Measurements from ENCODE around the gene FBLL1. TPM values are rescaled to one million over a fixed set of nuclear protein-coding genes. Genes with fewer than 3 reads are reported as not detected.
"Not testable (repeated sequence)": the region's sequence is repeated elsewhere in the genome, so short reads cannot be mapped to it uniquely, and the experiment has no call there.

The FBLL1 gene
- 0.17 TPM in 1 of 2 replicates, not detected in the other for total RNA-seq (2014; rRNA removed; shearing (Covaris generic))

DNA sequence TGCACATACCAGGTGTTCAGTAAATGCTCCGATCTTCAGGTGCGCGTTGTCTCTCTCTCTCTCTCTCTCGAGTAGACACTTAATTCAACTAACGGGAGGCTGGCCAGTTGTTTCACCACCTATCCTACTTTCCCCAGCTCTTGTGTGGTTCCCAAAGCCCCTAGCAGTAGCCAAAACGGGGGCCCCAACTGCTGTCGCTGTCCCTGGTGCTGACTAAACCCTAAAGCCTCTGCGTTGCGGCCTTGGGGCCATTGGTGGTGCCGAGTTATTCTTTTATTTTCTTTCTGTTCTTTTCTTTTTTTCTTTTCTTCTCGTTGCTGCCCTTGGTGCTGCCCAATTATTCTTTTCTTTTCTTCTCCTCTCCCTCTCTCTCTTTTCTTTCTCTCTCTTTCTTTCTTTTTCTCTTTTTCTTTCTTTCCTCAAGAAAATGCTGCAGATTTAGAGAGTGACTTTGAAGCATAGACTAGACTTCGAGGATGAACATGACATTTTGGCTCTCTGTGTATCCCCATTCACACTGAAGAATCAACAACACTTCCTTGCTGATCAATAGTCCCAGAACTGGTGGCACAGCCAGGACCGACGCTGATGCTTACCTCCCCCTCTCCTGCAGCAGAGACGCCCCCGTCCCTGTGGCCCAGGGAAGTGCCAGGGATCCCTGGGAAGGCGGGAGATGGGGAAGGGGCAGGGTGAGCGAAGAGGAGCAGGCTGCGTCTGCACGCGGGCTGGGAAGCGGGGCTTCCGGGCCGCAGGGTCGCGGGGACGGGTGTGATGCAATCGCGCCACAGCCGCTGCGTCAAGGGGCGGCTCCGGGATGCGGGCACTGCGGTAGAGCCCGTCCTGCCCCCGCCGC is at the start of gene FBLL1:
Gene FBLL1, plus strand, starts transcription at position 785 of the 853 bp plus-strand sequence. CDS start 200 bp downstream, outside the sequence.
- DNase-seq (ENCODE audit: low spot score), result no peak

DNA sequence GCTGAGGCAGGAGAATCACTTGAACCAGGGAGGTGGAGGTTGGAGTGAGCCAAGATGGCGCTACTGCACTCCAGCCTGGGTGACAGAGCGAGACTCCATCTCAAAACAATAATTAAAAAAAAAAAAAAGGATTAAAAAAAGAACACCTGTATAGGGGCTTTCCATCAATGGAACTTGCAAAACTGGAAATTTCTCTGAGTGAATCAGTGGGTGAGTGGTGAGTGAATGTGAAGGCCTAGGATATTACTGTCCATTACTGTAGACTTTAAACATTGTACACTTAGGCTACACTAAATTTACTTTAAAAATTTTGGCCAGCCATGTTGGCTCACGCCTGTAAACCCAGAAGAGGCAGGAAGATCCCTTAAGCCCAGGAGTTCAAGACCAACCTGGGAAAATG is 48.5 kb upstream of the FBLL1 start:
- no peak for DNase-seq (ENCODE audit: low spot score)

DNA sequence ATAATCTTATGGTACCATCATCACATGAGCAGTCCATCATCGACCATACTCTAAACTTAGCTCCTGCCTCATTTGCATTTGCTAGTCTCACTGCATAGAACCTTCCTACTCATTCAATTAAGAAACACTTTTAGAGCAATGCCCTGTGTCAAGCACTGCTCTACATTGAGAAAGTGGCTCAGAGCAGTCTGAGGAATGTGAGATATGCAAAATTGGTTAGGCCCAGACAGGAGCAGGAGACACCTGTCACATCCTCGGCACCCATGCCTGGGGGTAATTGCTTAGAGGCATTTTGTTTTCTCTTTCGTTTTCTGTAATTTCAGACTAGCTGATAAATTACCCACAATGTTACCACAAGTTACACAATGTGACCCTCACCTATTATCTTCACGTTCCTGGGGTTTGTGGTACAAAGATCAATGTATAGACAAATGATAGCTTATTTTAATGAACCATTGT is 47.7 kb upstream of the FBLL1 start:
- no peak for DNase-seq (ENCODE audit: low spot score)

DNA sequence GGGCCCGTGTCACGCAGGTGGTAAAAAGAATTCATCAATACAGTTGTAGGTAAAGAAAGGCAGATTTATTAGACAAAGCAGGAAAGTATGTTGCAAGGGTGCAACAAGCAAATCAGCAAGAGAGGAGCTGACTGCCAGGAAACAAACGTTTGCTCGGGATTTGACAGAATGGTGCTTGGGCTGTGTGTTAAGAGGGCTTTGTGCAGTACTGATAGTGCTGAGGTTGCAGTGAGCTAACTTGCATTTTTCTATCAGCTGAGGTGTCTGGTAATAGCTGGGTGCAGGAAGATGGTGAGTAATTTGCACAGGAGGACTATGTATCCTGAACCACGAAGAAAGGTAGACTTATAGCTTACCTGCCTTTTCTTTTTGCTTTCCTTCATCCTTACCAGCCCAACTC is 46.7 kb upstream of the FBLL1 start:
- no peak for DNase-seq (ENCODE audit: low spot score)

- DNase-seq (ENCODE audit: low spot score), result peak; percentile 96
Measured at GRCh38 chr5:168486136-168486879, 42.8 kb upstream of the FBLL1 start, which contains the start of gene RARS1. Gene RARS1 (plus strand): TSS chr5:168486471. CDS start chr5:168486499, 28 bp downstream.

GRCh38 chr5:168489059-168489458 is 40.0 kb upstream of the FBLL1 start:
- no peak for DNase-seq (ENCODE audit: low spot score)

- no peak for DNase-seq (ENCODE audit: low spot score)
Measured at GRCh38 chr5:168494057-168494555, 35.0 kb upstream of the FBLL1 start.

DNA sequence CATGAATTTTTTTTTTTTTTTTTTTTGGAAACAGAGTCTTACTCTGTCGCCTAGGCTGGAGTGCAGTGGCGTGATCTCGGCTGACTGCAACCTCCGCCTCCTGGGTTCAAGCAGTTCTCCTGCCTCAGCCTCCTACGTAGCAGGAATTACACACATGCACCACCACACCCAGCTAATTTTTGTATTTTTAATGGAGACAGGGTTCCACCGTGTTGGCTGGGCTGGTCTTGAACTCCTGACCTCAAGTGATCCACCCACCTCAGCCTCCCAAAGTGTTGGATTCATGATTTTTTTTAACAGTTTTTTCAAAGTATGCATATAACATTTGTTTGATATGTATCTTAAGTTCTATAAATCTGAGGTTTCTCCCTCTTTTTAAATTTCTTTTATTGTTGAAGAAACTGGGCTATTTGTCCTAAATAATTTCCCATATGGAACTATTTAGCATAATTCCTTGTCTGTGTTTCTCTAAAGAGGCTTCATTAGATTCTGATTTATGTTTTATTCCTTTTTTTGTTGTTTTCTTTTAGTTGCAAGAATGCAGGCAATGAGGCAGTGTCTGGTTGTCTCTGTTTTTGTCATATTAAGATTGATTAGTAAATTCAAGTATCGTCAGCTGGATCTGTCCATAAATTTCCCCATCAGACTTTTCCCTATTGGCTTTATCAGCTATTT is 26.4 kb upstream of the FBLL1 start:
- DNase-seq (ENCODE audit: low spot score), result no peak

- no peak for DNase-seq (ENCODE audit: low spot score)
Measured at GRCh38 chr5:168513861-168514428, 15.2 kb upstream of the FBLL1 start.

- no peak for DNase-seq (ENCODE audit: low spot score)
Measured at GRCh38 chr5:168525856-168526255, 3.2 kb upstream of the FBLL1 start.

GRCh38 chr5:168527756-168528295 is 1.3 kb upstream of the FBLL1 start:
- no peak for DNase-seq (ENCODE audit: low spot score)

DNA sequence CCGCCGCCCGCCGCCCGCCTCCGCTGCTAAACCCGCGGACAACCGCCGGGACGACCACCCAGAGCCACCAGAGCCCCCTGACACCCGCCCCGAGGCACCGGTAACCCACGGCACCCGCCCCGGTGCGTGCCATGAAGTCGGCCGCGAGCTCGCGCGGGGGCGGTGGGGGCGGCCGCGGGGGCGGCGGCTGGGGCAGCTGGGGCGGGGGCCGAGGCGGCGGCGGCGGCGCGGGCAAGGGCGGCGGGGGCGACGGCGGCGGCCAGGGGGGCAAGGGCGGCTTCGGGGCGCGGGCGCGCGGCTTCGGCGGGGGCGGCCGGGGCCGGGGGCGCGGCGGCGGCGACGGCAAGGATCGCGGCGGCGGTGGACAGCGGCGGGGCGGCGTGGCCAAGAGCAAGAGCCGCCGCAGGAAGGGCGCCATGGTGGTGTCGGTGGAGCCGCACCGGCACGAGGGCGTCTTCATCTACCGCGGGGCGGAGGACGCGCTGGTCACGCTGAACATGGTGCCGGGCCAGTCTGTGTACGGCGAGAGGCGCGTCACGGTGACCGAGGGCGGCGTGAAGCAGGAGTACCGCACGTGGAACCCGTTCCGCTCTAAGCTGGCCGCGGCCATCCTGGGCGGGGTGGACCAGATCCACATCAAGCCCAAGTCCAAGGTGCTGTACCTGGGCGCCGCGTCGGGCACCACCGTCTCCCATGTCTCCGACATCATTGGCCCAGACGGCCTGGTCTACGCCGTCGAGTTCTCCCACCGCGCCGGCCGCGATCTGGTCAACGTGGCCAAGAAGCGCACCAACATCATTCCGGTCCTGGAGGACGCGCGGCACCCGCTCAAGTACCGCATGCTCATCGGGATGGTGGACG is 499 bp downstream of the FBLL1 start:
- DNase-seq (ENCODE audit: low spot score), result no peak

GRCh38 chr5:168530621-168531150 is 1.6 kb downstream of the FBLL1 start:
- DNase-seq (ENCODE audit: low spot score), result no peak

DNA sequence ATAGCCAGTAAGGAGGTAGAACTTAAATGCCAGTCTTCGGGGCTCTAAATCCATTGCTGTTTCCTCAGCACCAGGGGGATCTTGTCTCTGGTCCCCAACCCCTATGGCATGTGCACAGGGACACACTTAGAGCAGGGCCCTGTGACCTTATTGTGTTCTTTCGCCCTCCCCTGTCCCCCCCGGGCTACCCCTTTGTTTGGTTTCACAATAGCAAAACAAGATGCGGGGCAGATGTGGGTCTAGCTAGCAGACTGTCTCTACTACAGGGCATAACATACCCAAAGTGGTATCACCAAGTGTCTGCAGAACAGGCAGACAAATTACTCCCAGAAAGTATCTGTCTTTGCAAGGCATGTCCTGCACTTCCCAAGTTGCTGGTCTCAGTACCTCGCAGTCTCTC is 2.1 kb downstream of the FBLL1 start:
- DNase-seq (ENCODE audit: low spot score), result no peak

GRCh38 chr5:168531987-168532864 is 3.1 kb downstream of the FBLL1 start:
- DNase-seq (ENCODE audit: low spot score), result no peak

DNA sequence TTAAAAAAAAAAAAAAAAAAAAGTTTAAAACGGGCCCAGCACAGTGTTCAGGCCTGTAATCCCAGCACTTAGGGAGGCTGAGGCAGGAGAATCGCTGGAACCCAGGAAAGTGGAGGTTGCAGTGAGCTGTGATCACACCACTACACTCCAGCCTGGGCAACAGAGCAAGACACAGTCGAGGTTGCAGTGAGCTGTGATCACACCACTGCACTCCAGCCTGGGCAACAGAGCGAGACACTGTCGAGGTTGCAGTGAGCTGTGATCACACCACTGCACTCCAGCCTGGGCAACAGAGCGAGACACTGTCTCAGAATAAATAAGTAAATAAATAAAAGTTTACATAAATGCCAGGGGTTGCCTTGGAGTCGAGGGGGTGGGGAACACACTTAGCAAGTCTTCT is 5.2 kb downstream of the FBLL1 start:
- DNase-seq (ENCODE audit: low spot score), result not testable (repeated sequence)

DNA sequence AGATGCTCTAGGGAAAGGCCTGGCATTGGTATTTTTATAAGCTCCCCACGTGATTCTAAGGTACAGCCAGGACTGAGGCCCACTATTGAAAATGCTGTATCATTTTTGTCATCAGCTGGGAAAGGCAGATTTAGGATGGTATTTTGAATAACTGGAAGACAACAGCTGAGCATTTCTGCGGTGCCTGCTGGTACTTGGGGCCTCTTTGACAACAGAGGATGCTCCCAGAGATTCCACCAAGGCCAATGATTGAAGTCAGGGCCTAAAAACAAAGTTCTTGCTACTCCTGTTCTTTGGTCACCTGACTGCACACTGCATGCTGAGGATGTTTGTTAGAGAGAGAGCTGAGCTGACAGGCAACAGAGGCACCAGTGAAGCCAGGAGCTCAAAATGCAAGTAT is 8.1 kb downstream of the FBLL1 start:
- no peak for DNase-seq (ENCODE audit: low spot score)

DNA sequence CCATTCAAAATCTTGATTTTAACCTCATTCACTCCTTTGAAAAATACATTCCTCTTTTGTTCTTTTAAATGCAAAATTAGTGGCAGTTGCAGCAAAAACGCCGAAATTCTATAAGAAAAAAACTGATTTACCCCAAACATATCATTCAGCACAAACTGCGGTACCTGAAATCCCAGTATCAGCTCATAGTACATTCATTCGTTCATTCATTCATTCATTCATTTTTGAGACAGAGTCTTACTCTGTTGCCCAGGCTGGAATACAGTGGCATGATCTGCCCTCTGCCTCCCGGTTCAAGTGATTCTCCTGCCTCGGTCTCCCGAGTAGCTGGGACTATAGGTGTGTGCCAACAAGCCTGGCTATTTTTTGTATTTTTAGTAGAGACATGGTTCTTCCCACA is 20.4 kb downstream of the FBLL1 start:
- no peak for DNase-seq (ENCODE audit: low spot score)

GRCh38 chr5:168550656-168551055 is 21.6 kb downstream of the FBLL1 start:
- DNase-seq (ENCODE audit: low spot score), result no peak

All from A172 (cell line).